ENCODE results near the gene HEPH. TPM values are rescaled to one million over a fixed set of nuclear protein-coding genes. Genes with fewer than 3 reads are reported as not detected.

HEPH gene
- total and polyA plus RNA-seq, 9 of the 15 experiments (the other 6 are each of a cell fraction or from before 2014, with no cell fraction given), result 22.4 to 67.6 (median 42.9) TPM

DNA sequence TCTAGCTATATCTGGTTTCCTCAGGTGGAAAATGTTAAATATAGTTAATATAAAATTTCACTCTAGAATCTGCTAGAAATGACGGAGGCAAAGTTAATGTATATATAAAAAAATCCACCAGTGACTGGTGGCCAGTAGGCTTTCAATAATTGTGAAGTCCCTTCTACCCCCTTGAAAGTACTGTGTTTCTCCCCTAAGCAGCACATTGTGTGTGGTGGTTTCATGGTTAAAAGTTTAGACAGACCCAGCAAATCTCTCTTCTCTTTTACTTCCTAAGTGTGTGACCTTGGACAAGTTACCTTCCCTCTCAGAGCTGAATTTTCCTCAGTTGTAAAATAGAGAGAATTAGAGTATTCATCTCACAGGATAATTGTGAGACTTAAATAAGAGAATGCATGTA is 600 bp upstream of the HEPH start:
- Histone ChIP-seq H3K4me2 (ENCODE audit: insufficient read depth, low read length) (peak overlapping the region; percentile 85), H3K9me3 (replicated peaks; ENCODE audit: control insufficient read depth, insufficient read depth, low read depth, low read length) (no peaks in the 10 kb centered on the region), H3K79me2 (ENCODE audit: control insufficient read depth, insufficient read depth, low read length) (peaks cover 61% of the 10 kb centered on the region), H3K9me1 (ENCODE audit: control insufficient read depth, insufficient read depth, low read length) (no peaks in the 10 kb centered on the region), H3K27ac (ENCODE audit: extremely low read depth, low read depth, low read length) (peak overlapping the region; percentile 89), H3K9ac (ENCODE audit: insufficient read depth in 1 of 2, low read depth in 2 of 2, low read length in 2 of 2) (peak overlapping the region in 1 of 2 experiments; percentile 78; a peak in 2 of 4 replicates), H3K4me1 (replicated peaks in 1 of 2; ENCODE audit: control insufficient read depth in 2 of 2, insufficient read depth in 2 of 2, low read length in 2 of 2) (peaks cover 0 to 20% of the 10 kb centered on the region in 2 experiments; a peak in 2 of 5 replicates), H3K36me3 (ENCODE audit: control insufficient read depth, insufficient read depth, low read length) (peaks cover 21% of the 10 kb centered on the region), H4K20me1 (replicated peaks; ENCODE audit: control insufficient read depth, insufficient read depth, low read length) (no peaks in the 10 kb centered on the region), H2AFZ (ENCODE audit: low read depth, low read length) (no peak overlapping the region), H3K27me3 (ENCODE audit: control insufficient read depth in 2 of 2, insufficient read depth in 2 of 2, low read length in 2 of 2) (no peaks in the 10 kb centered on the region), H3K4me3 (peak overlapping the region; percentile 66)
- FAIRE-seq (no peak), DNase-seq (ENCODE audit: extremely low read depth in 1 of 4, low spot score in 3 of 4) (no peak), ATAC-seq (peak; percentile 13; the same call in 2 of the 3 replicates)
- ChIA-PET POLR2A (interaction anchor here (0.7 to 1.3 kb wide), 6 partner anchors 10 to 505 kb away, joined by 3 to 5 read pairs (median 4); no protein-coding TSS in a partner anchor), CTCF (ENCODE audit: low intra/inter-chr PET ratio) (no interaction called here)
- in situ Hi-C loops (cut with MboI) (no loop called here), intact Hi-C loops (cut with micrococcal nuclease) (loop anchor here (5.0 kb wide), 2 partner anchors 131 to 146 kb away; no protein-coding TSS in a partner anchor)
- TSS peak; percentile 97 for BruUV-seq (replicated peaks)
- WGBS (ENCODE audit: insufficient coverage, low coverage, missing lambda C conversion rate), result 0% methylated on average over 1 of the region's 1 CpG
- TF ChIP-seq, protein P1, sequence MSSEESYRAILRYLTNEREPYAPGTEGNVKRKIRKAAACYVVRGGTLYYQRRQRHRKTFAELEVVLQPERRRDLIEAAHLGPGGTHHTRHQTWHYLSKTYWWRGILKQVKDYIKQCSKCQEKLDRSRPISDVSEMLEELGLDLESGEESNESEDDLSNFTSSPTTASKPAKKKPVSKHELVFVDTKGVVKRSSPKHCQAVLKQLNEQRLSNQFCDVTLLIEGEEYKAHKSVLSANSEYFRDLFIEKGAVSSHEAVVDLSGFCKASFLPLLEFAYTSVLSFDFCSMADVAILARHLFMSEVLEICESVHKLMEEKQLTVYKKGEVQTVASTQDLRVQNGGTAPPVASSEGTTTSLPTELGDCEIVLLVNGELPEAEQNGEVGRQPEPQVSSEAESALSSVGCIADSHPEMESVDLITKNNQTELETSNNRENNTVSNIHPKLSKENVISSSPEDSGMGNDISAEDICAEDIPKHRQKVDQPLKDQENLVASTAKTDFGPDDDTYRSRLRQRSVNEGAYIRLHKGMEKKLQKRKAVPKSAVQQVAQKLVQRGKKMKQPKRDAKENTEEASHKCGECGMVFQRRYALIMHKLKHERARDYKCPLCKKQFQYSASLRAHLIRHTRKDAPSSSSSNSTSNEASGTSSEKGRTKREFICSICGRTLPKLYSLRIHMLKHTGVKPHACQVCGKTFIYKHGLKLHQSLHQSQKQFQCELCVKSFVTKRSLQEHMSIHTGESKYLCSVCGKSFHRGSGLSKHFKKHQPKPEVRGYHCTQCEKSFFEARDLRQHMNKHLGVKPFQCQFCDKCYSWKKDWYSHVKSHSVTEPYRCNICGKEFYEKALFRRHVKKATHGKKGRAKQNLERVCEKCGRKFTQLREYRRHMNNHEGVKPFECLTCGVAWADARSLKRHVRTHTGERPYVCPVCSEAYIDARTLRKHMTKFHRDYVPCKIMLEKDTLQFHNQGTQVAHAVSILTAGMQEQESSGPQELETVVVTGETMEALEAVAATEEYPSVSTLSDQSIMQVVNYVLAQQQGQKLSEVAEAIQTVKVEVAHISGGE (CRISPR knock-in tag; IDR thresholded peaks at IDR 0.05), result 0 out of 6 replicates have a peak, but pooled peaks of 1 of the 3 experiments have one; percentile 32
- no peak for TF ChIP-seq CREBBP (IDR thresholded peaks at IDR 0.05; ENCODE audit: low read depth, low read length)
